Mesendoderm (in vitro differentiated cells): ENCODE results near the gene SGMS1.

Experiments used
- DNase-seq: peaks from one replicate; pipeline ENCODE4 v3.0.0; 2013
- H2AK5ac ChIP-seq: 2 replicates; pipeline ENCODE4 v1.6.1; 2013; ENCODE audit warnings: low read length, inconsistent platforms
- H2BK120ac ChIP-seq: 2 replicates; pipeline ENCODE4 v1.6.1; 2013; ENCODE audit warnings: low read depth, mild to moderate bottlenecking, low read length, moderate library complexity, mixed read lengths
- H2BK15ac ChIP-seq: replicated peaks from 2 replicates; pipeline ENCODE4 v1.6.1; 2013; ENCODE audit warnings: low read depth, mild to moderate bottlenecking, moderate library complexity
- H2BK5ac ChIP-seq: 2 replicates; pipeline ENCODE4 v1.6.1; 2013; ENCODE audit warnings: low read length, inconsistent platforms
- H3K18ac ChIP-seq: 2 replicates; pipeline ENCODE4 v1.6.1; 2013; ENCODE audit warnings: mild to moderate bottlenecking, low read length, mixed read lengths
- H3K23ac ChIP-seq: one replicate; pipeline ENCODE4 v1.6.1; 2013; ENCODE audit warnings: low read length
- H3K27ac ChIP-seq: 2 replicates; pipeline ENCODE4 v1.5.1; 2013; ENCODE audit warnings: low read depth, mild to moderate bottlenecking, inconsistent platforms, low read length, moderate library complexity
- H3K27me3 ChIP-seq: 2 replicates; pipeline ENCODE4 v1.6.1; 2013; ENCODE audit warnings: low read length, control low read depth, mild to moderate bottlenecking, inconsistent platforms; ENCODE audit not compliant: insufficient read depth, poor library complexity
- H3K36me3 ChIP-seq: 2 replicates; pipeline ENCODE4 v1.6.1; 2013; ENCODE audit warnings: low read length, inconsistent platforms; ENCODE audit not compliant: control insufficient read depth, insufficient read depth
- H3K4ac ChIP-seq: one replicate; pipeline ENCODE4 v1.6.1; 2013; ENCODE audit warnings: low read depth, mild to moderate bottlenecking, low read length, moderate library complexity
- H3K4me1 ChIP-seq: 2 replicates; pipeline ENCODE4 v1.6.1; 2013; ENCODE audit warnings: low read depth, low read length, inconsistent platforms; ENCODE audit not compliant: control insufficient read depth
- H3K4me2 ChIP-seq: 2 replicates; pipeline ENCODE4 v1.6.1; 2013; ENCODE audit warnings: low read length
- H3K4me3 ChIP-seq: 2 replicates; pipeline ENCODE4 v1.5.1; 2013; ENCODE audit warnings: mild to moderate bottlenecking, low read length
- H3K56ac ChIP-seq: one replicate; pipeline ENCODE4 v1.6.1; 2013; ENCODE audit warnings: low read length
- H3K79me1 ChIP-seq: 2 replicates; pipeline ENCODE4 v1.6.1; 2013; ENCODE audit warnings: low read length, inconsistent platforms
- H3K79me2 ChIP-seq: 2 replicates; pipeline ENCODE4 v1.6.1; 2013; ENCODE audit warnings: mild to moderate bottlenecking, low read length; ENCODE audit not compliant: control insufficient read depth, insufficient read depth
- H3K9ac ChIP-seq: 2 replicates; pipeline ENCODE4 v1.6.1; 2013; ENCODE audit warnings: low read length, inconsistent platforms
- H4K5ac ChIP-seq: one replicate; pipeline ENCODE4 v1.6.1; 2013; ENCODE audit warnings: low read length
- H4K8ac ChIP-seq: one replicate; pipeline ENCODE4 v1.6.1; 2013; ENCODE audit warnings: low read depth, mild to moderate bottlenecking, control low read depth, low read length, moderate library complexity
- WGBS: extraction: QIAGEN DNeasy Blood & Tissue Kit; methylation state at CpG from one replicate; pipeline ENCODE4 v1.1.7; 2013; ENCODE audit warnings: low lambda C conversion rate, missing lambda C conversion rate; ENCODE audit not compliant: insufficient coverage; ENCODE audit errors: extremely low coverage; 5-methylcytosine and 5-hydroxymethylcytosine counted together

SGMS1 gene

GRCh38 chr10:50471583-50471975 is 152.2 kb downstream of the SGMS1 start:
- Histone ChIP-seq H3K27me3 (no peaks in the 10 kb centered on the region), H3K4me1 (peaks cover 4% of the 10 kb centered on the region), H2BK5ac (no peak overlapping the region), H3K18ac (no peak overlapping the region), H3K36me3 (no peaks in the 10 kb centered on the region), H4K8ac (no peak overlapping the region), H3K4ac (no peak overlapping the region), H3K4me3 (no peak overlapping the region), H3K27ac (no peak overlapping the region), H3K23ac (no peak overlapping the region), H2AK5ac (no peak overlapping the region), H2BK15ac (no peak overlapping the region), H3K56ac (no peak overlapping the region), H4K5ac (no peak overlapping the region), H3K79me2 (no peaks in the 10 kb centered on the region), H2BK120ac (no peak overlapping the region), H3K9ac (no peak overlapping the region), H3K79me1 (no peaks in the 10 kb centered on the region), H3K4me2 (no peak overlapping the region)
- no peak for DNase-seq
- WGBS: no CpG with 5 or more reads among the region's 3 CpGs

- Histone ChIP-seq H2BK120ac (no peak overlapping the region), H3K18ac (peak overlapping the region; percentile 60), H2BK5ac (no peak overlapping the region), H3K79me2 (no peaks in the 10 kb centered on the region), H3K4me1 (peaks cover 4% of the 10 kb centered on the region), H3K27ac (no peak overlapping the region), H3K36me3 (no peaks in the 10 kb centered on the region), H3K27me3 (no peaks in the 10 kb centered on the region), H3K79me1 (no peaks in the 10 kb centered on the region), H3K23ac (no peak overlapping the region), H3K4me2 (no peak overlapping the region), H4K8ac (no peak overlapping the region), H2AK5ac (no peak overlapping the region), H4K5ac (no peak overlapping the region), H3K9ac (no peak overlapping the region), H3K4ac (no peak overlapping the region), H3K4me3 (no peak overlapping the region), H3K56ac (no peak overlapping the region), H2BK15ac (peak overlapping the region; percentile 7)
- DNase-seq: peak; percentile 57
- WGBS: no CpG with 5 or more reads among the region's 6 CpGs
Observed at GRCh38 chr10:50470798-50471582, 152.8 kb downstream of the SGMS1 start.

DNA sequence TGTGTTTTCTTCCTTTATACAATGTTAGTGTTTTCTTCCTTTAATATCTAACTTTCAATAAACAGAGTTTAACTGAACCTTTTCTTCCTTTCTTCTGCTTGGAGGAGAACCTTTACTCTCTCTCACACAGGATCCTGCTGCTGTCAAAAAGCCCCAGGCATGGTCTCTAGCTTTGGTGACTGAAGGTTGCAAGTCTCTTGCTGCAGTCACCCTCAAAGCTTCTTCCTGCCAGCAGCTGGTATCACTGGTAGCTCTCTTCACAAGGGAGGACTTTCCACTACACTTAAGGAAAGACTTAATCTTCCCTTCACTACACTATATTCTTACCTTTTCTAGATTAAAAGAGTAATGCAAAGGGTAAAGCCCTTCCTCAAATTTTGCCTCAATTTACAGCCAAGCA is 153.4 kb downstream of the SGMS1 start:
- no peak overlapping the region for H4K5ac ChIP-seq
- no peak overlapping the region for H3K27ac ChIP-seq
- H3K18ac ChIP-seq: peak overlapping the region; percentile 60
- no peak overlapping the region for H3K9ac ChIP-seq
- H3K4ac ChIP-seq: peak overlapping the region; percentile 36
- DNase-seq: peak; percentile 62
- no peak overlapping the region for H3K4me2 ChIP-seq
- no peak overlapping the region for H2BK5ac ChIP-seq
- no peaks in the 10 kb centered on the region for H3K36me3 ChIP-seq
- no peaks in the 10 kb centered on the region for H3K79me2 ChIP-seq
- H3K56ac ChIP-seq: no peak overlapping the region
- no peak overlapping the region for H4K8ac ChIP-seq
- no peak overlapping the region for H2BK15ac ChIP-seq
- H2BK120ac ChIP-seq: no peak overlapping the region
- H2AK5ac ChIP-seq: no peak overlapping the region
- H3K23ac ChIP-seq: no peak overlapping the region
- H3K27me3 ChIP-seq: no peaks in the 10 kb centered on the region
- H3K4me1 ChIP-seq: peaks cover 4% of the 10 kb centered on the region
- H3K79me1 ChIP-seq: no peaks in the 10 kb centered on the region
- H3K4me3 ChIP-seq: no peak overlapping the region

DNA sequence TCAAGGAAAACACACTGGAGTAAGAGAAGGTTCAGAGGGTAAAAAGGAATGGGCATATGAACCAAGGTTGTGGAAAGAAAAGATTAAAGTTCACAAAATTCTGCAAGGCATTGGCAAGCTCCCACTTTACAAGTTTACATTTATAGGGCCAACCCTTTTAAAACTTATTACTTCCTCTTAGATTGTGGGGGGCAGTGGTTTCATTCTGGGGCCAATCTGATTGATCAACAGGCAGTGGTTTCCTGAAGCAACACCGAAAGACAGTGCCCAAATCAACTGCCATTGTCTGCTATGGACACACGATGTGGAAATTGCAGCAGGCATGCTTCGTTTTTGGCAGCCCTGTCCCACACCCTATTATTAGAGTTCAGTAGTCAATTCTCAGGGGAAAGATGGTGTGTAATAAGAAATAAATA is 154.0 kb downstream of the SGMS1 start:
- H2BK120ac ChIP-seq: no peak overlapping the region
- H3K9ac ChIP-seq: no peak overlapping the region
- DNase-seq: no peak
- H3K4ac ChIP-seq: peak overlapping the region; percentile 52
- H3K36me3 ChIP-seq: no peaks in the 10 kb centered on the region
- no peak overlapping the region for H2BK5ac ChIP-seq
- no peak overlapping the region for H3K56ac ChIP-seq
- H3K79me1 ChIP-seq: no peaks in the 10 kb centered on the region
- no CpG with 5 or more reads among the region's 3 CpGs for WGBS
- no peak overlapping the region for H3K23ac ChIP-seq
- no peaks in the 10 kb centered on the region for H3K27me3 ChIP-seq
- no peak overlapping the region for H4K8ac ChIP-seq
- no peaks in the 10 kb centered on the region for H3K79me2 ChIP-seq
- H3K4me2 ChIP-seq: no peak overlapping the region
- no peak overlapping the region for H3K27ac ChIP-seq
- H2AK5ac ChIP-seq: no peak overlapping the region
- H2BK15ac ChIP-seq: no peak overlapping the region
- H3K4me1 ChIP-seq: peaks cover 4% of the 10 kb centered on the region
- H3K4me3 ChIP-seq: no peak overlapping the region
- H4K5ac ChIP-seq: no peak overlapping the region
- H3K18ac ChIP-seq: no peak overlapping the region

DNA sequence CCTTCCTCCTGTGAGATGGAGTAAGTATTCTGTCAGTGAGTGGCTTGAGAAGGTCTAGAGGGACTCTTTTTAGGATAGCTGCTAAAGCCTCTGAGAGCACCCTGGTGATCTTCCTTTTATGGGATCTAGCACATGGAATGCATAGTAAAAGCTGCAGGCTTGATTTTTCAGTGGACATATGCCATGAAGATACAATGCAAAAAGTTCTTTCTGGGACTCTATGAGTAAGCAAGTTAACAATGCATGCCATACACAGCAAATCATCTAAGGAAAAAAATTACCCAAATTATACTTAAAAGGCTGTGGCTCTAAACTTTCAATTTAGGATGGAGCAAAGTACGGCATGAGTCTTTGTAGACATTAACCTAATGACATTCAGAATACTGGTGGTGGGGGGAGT is 154.5 kb downstream of the SGMS1 start:
- Histone ChIP-seq H2BK5ac (no peak overlapping the region), H2BK15ac (no peak overlapping the region), H3K23ac (no peak overlapping the region), H3K4me3 (no peak overlapping the region), H3K36me3 (no peaks in the 10 kb centered on the region), H3K18ac (no peak overlapping the region), H3K4me2 (no peak overlapping the region), H3K56ac (no peak overlapping the region), H4K8ac (no peak overlapping the region), H2BK120ac (no peak overlapping the region), H4K5ac (no peak overlapping the region), H3K79me1 (no peaks in the 10 kb centered on the region), H2AK5ac (no peak overlapping the region), H3K4ac (no peak overlapping the region), H3K27me3 (no peaks in the 10 kb centered on the region), H3K4me1 (peaks cover 4% of the 10 kb centered on the region), H3K79me2 (no peaks in the 10 kb centered on the region), H3K9ac (no peak overlapping the region), H3K27ac (no peak overlapping the region)
- DNase-seq: no peak
- no CpG with 5 or more reads among the region's 1 CpG for WGBS

GRCh38 chr10:50467209-50467608 is 156.5 kb downstream of the SGMS1 start:
- Histone ChIP-seq H4K8ac (no peak overlapping the region), H3K4me2 (no peak overlapping the region), H3K27ac (no peak overlapping the region), H3K56ac (no peak overlapping the region), H3K36me3 (no peaks in the 10 kb centered on the region), H3K4ac (no peak overlapping the region), H3K27me3 (no peaks in the 10 kb centered on the region), H3K9ac (no peak overlapping the region), H2BK15ac (no peak overlapping the region), H3K4me1 (peaks cover 4% of the 10 kb centered on the region), H3K23ac (no peak overlapping the region), H2BK5ac (no peak overlapping the region), H2BK120ac (no peak overlapping the region), H3K79me2 (no peaks in the 10 kb centered on the region), H2AK5ac (no peak overlapping the region), H4K5ac (no peak overlapping the region), H3K79me1 (no peaks in the 10 kb centered on the region), H3K4me3 (no peak overlapping the region), H3K18ac (no peak overlapping the region)
- DNase-seq: no peak
- no CpG with 5 or more reads among the region's 1 CpG for WGBS
